Hepatocyte (in vitro differentiated cells): ENCODE measurements around the gene LDAF1. TPM values are rescaled to one million over a fixed set of nuclear protein-coding genes. Genes with fewer than 3 reads are reported as not detected.

Source experiments
- DNase-seq: peaks from one replicate; pipeline ENCODE4 v3.0.0-alpha.2; 2016; ENCODE audit warnings: low spot score
- H2AFZ ChIP-seq: fragments of 200-600 bp; sonication (generic); 2 replicates; pipeline ENCODE4 v1.6.0; 2016; ENCODE audit warnings: antibody characterized with exemption, mild to moderate bottlenecking
- H3K27ac ChIP-seq: fragments of 200-600 bp; sonication (generic); 2 replicates; pipeline ENCODE4 v1.5.1; 2016; ENCODE audit warnings: mild to moderate bottlenecking
- H3K27me3 ChIP-seq: fragments of 200-600 bp; sonication (generic); 2 replicates; pipeline ENCODE4 v1.6.1; 2016
- H3K36me3 ChIP-seq: fragments of 200-600 bp; sonication (generic); replicated peaks from 2 replicates; pipeline ENCODE4 v1.5.1; 2016; ENCODE audit warnings: low read depth; ENCODE audit not compliant: insufficient read depth
- H3K4me1 ChIP-seq: fragments of 200-600 bp; sonication (generic); 2 replicates; pipeline ENCODE4 v1.5.1; 2016; ENCODE audit warnings: mild to moderate bottlenecking, moderate library complexity; ENCODE audit not compliant: insufficient read depth
- H3K4me2 ChIP-seq: fragments of 200-600 bp; sonication (generic); 2 replicates; pipeline ENCODE4 v1.6.0; 2016
- H3K4me3 ChIP-seq: fragments of 200-600 bp; sonication (generic); 2 replicates; pipeline ENCODE4 v1.5.1; 2016; ENCODE audit warnings: mild to moderate bottlenecking
- H3K79me2 ChIP-seq: fragments of 200-600 bp; sonication (generic); 2 replicates; pipeline ENCODE4 v1.6.0; 2017; ENCODE audit warnings: mild to moderate bottlenecking
- H3K9me2 ChIP-seq: fragments of 200-600 bp; sonication (generic); replicated peaks from 2 replicates; pipeline ENCODE4 v1.6.0; 2017; ENCODE audit warnings: mild to moderate bottlenecking; ENCODE audit not compliant: insufficient read depth
- H3K9me3 ChIP-seq: fragments of 200-600 bp; sonication (generic); 2 replicates; pipeline ENCODE4 v1.5.1; 2016; ENCODE audit warnings: low read depth, mild to moderate bottlenecking
- H4K20me1 ChIP-seq: fragments of 200-600 bp; sonication (generic); 2 replicates; pipeline ENCODE4 v1.6.0; 2016; ENCODE audit warnings: mild to moderate bottlenecking; ENCODE audit not compliant: insufficient read depth, poor library complexity, severe bottlenecking
- EZH2 ChIP-seq: fragments of 200-600 bp; sonication (generic); IDR thresholded peaks from 2 replicates; pipeline ENCODE4 v1.6.1; 2016; ENCODE audit warnings: antibody characterized with exemption, mild to moderate bottlenecking, borderline replicate concordance
- EZH2phosphoT487 ChIP-seq: fragments of 200-600 bp; sonication (generic); IDR thresholded peaks from one replicate; pipeline ENCODE4 v1.6.1; 2018; ENCODE audit warnings: antibody characterized with exemption, mild to moderate bottlenecking, low read depth, moderate library complexity; ENCODE audit not compliant: unreplicated experiment, severe bottlenecking
- WGBS: methylation state at CpG from one replicate; pipeline ENCODE4 v1.1.6; 2016; ENCODE audit warnings: low lambda C conversion rate; ENCODE audit errors: missing lambda C conversion rate; 5-methylcytosine and 5-hydroxymethylcytosine counted together
- polyA plus RNA-seq: library from polyadenylated mRNA; unstranded; fragments of >200 nt; fragmentation: Nextera tagmentation; extraction: Ambion mirVana; gene quantifications from 2 replicates; pipeline ENCODE4 v1.2.1, GENCODE V29; 2016
- total RNA-seq: library from RNA; depleted of rRNA; stranded (reverse); fragments of >200 nt; gene quantifications from 2 replicates; pipeline ENCODE4 v1.2.3, GENCODE V29; 2014
- TF ChIP-seq, protein P1 (sequence below): fragments of 200-600 bp; sonication (generic); IDR thresholded peaks from 2 replicates; pipeline ENCODE4 v1.5.1; 2016; ENCODE audit warnings: antibody characterized with exemption, mild to moderate bottlenecking; ENCODE audit not compliant: poor library complexity

Gene LDAF1
- total and polyA plus RNA-seq, 2 experiments from 2014 or later = 16.0 to 32.4 TPM

DNA sequence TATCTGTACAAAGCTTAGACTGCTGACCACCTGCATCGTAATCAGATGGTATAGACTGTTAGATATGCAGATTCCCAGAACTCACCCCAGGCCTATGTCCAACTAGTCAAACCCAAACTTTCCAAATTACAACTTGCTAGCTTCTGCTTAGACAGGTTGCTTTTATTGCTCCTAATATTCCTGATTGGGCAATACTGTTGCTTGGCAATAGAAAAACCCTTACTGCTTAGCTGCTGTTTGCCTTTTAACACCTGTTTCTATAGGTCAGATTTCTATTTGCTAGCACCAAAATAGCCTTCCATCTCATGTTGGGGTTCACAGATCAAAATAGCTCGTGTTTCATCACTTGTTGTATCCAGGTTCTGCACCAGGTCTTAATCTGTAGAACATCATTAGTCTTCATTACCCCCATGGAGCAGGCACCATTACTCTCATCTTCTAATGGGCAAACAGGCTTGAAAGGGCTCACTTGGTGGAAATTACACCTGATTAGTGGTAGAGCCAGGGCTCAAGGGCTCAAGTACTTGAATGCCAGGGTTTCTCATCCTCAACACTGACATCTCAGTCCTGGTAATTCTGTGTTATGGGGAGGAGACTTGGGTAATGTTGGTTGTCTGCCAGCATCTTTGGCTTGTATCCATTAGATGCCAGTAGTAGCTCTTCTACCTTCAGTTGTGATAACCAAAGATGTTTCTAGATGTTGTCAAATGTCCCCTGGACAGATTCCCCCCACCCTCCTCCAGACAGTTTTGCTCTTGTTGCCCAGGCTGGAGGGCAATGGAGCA is 50.2 kb downstream of the LDAF1 start:
- Histone ChIP-seq H2AFZ (no peak overlapping the region), H3K4me1 (peaks cover 4% of the 10 kb centered on the region), H3K27ac (no peak overlapping the region), H3K4me2 (no peak overlapping the region), H3K36me3 (no peaks in the 10 kb centered on the region), H4K20me1 (no peaks in the 10 kb centered on the region), H3K4me3 (no peak overlapping the region), H3K9me2 (no peaks in the 10 kb centered on the region), H3K79me2 (no peaks in the 10 kb centered on the region), H3K27me3 (no peaks in the 10 kb centered on the region), H3K9me3 (no peaks in the 10 kb centered on the region)
- 57% methylated on average over 2 of the region's 2 CpGs for WGBS
- no peak for DNase-seq
- no peak for TF ChIP-seq EZH2phosphoT487

DNA sequence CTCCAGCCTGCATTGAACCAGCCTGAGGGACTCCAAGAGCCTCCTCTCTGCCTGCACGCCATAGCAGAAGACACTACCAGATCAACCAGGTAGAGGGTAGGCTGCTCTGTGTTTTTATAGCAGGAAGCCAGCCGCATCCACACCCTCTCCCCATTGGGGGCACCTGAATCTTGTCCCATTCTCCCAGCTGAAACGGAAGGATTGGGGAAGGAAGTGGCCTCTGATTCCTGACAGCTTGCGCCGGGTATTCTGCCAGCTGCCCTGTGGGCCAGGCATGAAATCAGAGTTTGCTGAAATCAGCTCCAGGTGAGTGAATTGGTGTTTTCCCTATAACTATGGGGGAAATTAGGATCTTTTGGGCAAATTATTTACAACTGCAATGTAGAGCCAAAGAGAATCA is 53.0 kb downstream of the LDAF1 start, which contains the start of gene ZP2:
Gene ZP2 (minus strand): TSS at position 89 of the 400 bp plus-strand sequence. CDS start 27 bp downstream, at position 62.
- WGBS = 87% methylated on average over 5 of the region's 5 CpGs
- Histone ChIP-seq H3K79me2 (no peaks in the 10 kb centered on the region), H4K20me1 (no peaks in the 10 kb centered on the region), H3K27ac (no peak within 1 kb of the TSS), H3K9me2 (no peaks in the 10 kb centered on the region), H3K36me3 (no peaks in the 10 kb centered on the region), H3K4me2 (no peak within 1 kb of the TSS), H3K4me3 (no peak within 1 kb of the TSS), H3K9me3 (no peaks in the 10 kb centered on the region), H3K4me1 (no peaks in the 10 kb centered on the region), H3K27me3 (no peaks in the 10 kb centered on the region), H2AFZ (no peak within 1 kb of the TSS)
- TF ChIP-seq EZH2 (no peak), EZH2phosphoT487 (no peak)
- TF ChIP-seq, protein P1, sequence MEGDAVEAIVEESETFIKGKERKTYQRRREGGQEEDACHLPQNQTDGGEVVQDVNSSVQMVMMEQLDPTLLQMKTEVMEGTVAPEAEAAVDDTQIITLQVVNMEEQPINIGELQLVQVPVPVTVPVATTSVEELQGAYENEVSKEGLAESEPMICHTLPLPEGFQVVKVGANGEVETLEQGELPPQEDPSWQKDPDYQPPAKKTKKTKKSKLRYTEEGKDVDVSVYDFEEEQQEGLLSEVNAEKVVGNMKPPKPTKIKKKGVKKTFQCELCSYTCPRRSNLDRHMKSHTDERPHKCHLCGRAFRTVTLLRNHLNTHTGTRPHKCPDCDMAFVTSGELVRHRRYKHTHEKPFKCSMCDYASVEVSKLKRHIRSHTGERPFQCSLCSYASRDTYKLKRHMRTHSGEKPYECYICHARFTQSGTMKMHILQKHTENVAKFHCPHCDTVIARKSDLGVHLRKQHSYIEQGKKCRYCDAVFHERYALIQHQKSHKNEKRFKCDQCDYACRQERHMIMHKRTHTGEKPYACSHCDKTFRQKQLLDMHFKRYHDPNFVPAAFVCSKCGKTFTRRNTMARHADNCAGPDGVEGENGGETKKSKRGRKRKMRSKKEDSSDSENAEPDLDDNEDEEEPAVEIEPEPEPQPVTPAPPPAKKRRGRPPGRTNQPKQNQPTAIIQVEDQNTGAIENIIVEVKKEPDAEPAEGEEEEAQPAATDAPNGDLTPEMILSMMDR = no peak
- no peak for DNase-seq

DNA sequence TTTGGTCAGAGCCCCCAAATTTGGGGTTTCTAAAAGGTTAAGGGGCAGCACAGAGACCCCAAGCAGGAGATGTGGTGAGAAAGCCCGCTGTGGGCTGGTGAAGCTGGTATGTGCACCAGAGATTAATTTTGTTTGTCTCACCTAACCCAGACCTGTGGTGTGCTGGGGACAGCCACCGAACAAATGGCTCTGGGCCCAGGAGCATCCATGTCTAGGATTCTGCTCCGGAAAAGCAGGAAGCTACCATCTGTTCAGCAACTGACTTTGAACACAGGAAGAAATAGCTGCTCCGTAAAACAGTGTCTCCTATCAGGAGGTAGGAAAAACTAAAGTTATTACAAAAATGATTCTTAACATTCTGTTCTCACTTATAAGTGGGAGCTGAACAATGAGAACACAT is 55.6 kb downstream of the LDAF1 start:
- H3K9me3 ChIP-seq = no peaks in the 10 kb centered on the region
- no peaks in the 10 kb centered on the region for H3K27me3 ChIP-seq
- H3K36me3 ChIP-seq = no peaks in the 10 kb centered on the region
- 81% methylated on average over 4 of the region's 4 CpGs for WGBS
- H3K27ac ChIP-seq = no peak overlapping the region
- H3K9me2 ChIP-seq = no peaks in the 10 kb centered on the region
- no peaks in the 10 kb centered on the region for H4K20me1 ChIP-seq
- H3K4me1 ChIP-seq = no peaks in the 10 kb centered on the region
- H3K79me2 ChIP-seq = no peaks in the 10 kb centered on the region
- no peak overlapping the region for H3K4me2 ChIP-seq
- H3K4me3 ChIP-seq = no peak overlapping the region
- DNase-seq = no peak
- no peak for TF ChIP-seq EZH2phosphoT487
- no peak for TF ChIP-seq EZH2
- TF ChIP-seq, protein P1 = no peak
- no peak overlapping the region for H2AFZ ChIP-seq

DNA sequence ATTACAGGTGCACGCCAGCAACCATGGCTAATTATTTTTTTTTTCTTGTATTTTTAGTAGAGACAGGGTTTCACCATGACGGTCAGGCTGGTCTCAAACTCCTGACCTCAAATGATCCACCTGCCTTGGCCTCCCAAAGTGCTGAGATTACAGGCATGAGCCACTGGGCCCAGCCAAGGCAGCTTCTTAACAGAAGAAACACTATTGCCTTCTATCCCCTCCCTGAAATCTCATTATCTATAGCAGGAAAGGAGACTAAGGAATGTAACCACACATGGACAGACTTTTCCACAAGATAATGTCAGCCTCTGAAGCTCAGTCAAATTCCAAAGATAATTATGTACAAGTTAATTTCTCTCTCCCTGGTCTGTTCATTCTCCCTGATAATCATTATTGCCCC is 58.6 kb downstream of the LDAF1 start:
- Histone ChIP-seq H3K4me1 (no peaks in the 10 kb centered on the region), H3K36me3 (no peaks in the 10 kb centered on the region), H3K9me3 (no peaks in the 10 kb centered on the region), H3K4me2 (no peak overlapping the region), H3K27ac (no peak overlapping the region), H2AFZ (no peak overlapping the region), H3K9me2 (no peaks in the 10 kb centered on the region), H3K79me2 (no peaks in the 10 kb centered on the region), H3K4me3 (no peak overlapping the region), H3K27me3 (no peaks in the 10 kb centered on the region), H4K20me1 (no peaks in the 10 kb centered on the region)
- 90% methylated on average over 2 of the region's 2 CpGs for WGBS
- TF ChIP-seq EZH2phosphoT487 (no peak), EZH2 (no peak)
- TF ChIP-seq, protein P1 = no peak
- no peak for DNase-seq
